Keratinocyte (primary cell): Measurements from ENCODE around the gene NADSYN1. TPM values are rescaled to one million over a fixed set of nuclear protein-coding genes. Genes with fewer than 3 reads are reported as not detected.
"Not testable (repeated sequence)": the region's sequence is repeated elsewhere in the genome, so short reads cannot be mapped to it uniquely, and the experiment has no call there.

Source experiments
- DNase-seq: peaks from one replicate; pipeline ENCODE4 v3.0.0-alpha.2; 2011; ENCODE audit warnings: low read depth, missing footprints, low spot score
- FAIRE-seq: peaks from 2 replicates; lab custom pipeline; 2011; peaks lifted over from hg19 to GRCh38; lab: Jason Lieb, UNC
- H2AFZ ChIP-seq: 2 replicates; pipeline ENCODE4 v1.6.0; 2012; ENCODE audit warnings: low read length, control low read depth, inconsistent platforms; ENCODE audit not compliant: control insufficient read depth
- H3K27ac ChIP-seq: 2 replicates; pipeline ENCODE4 v1.5.1; 2011; ENCODE audit warnings: low read length; ENCODE audit not compliant: control insufficient read depth, insufficient read depth
- H3K27me3 ChIP-seq: 3 replicates; pipeline ENCODE4 v1.6.0; 2011; ENCODE audit warnings: low read length; ENCODE audit not compliant: control insufficient read depth, insufficient read depth; ENCODE audit errors: extremely low read depth
- H3K36me3 ChIP-seq, 2 experiments: 2 replicates in 1 of 2; 3 replicates in 1 of 2; pipeline ENCODE4 v1.5.1; 2011; ENCODE audit warnings: low read length in 2 of 2, mild to moderate bottlenecking in 1 of 2; ENCODE audit not compliant: control insufficient read depth in 2 of 2, insufficient read depth in 2 of 2; ENCODE audit errors: extremely low read depth in 1 of 2
- H3K4me1 ChIP-seq: 3 replicates; pipeline ENCODE4 v1.5.1; 2011; ENCODE audit warnings: low read length; ENCODE audit not compliant: control insufficient read depth, insufficient read depth; ENCODE audit errors: extremely low read depth
- H3K4me2 ChIP-seq: 3 replicates; pipeline ENCODE4 v1.6.0; 2011; ENCODE audit warnings: low read depth, low read length; ENCODE audit not compliant: control insufficient read depth, insufficient read depth; ENCODE audit errors: extremely low read depth
- H3K4me3 ChIP-seq, 3 experiments: fragments of 200-600 bp in 1 of 3; sonication (generic) in 1 of 3; 2 replicates in 2 of 3; 3 replicates in 1 of 3; pipeline ENCODE4 v1.5.1; 2011 to 2016; ENCODE audit warnings: low read length in 3 of 3, mild to moderate bottlenecking in 3 of 3, control low read depth in 2 of 3, inconsistent platforms in 1 of 3, low read depth in 1 of 3, mixed read lengths in 1 of 3, mixed run types in 1 of 3, moderate library complexity in 1 of 3; ENCODE audit not compliant: control insufficient read depth in 2 of 3, insufficient read depth in 2 of 3; ENCODE audit errors: extremely low read depth in 1 of 3
- H3K79me2 ChIP-seq: 2 replicates; pipeline ENCODE4 v1.6.0; 2012; ENCODE audit warnings: low read length; ENCODE audit not compliant: control insufficient read depth, insufficient read depth
- H3K9ac ChIP-seq: 3 replicates; pipeline ENCODE4 v1.6.0; 2011; ENCODE audit warnings: low read length; ENCODE audit not compliant: control insufficient read depth, insufficient read depth; ENCODE audit errors: extremely low read depth
- H3K9me1 ChIP-seq: 3 replicates; pipeline ENCODE4 v1.6.0; 2011; ENCODE audit warnings: low read length; ENCODE audit not compliant: control insufficient read depth, insufficient read depth; ENCODE audit errors: extremely low read depth
- H3K9me3 ChIP-seq: 2 replicates; pipeline ENCODE4 v1.5.1; 2012; ENCODE audit warnings: low read depth, low read length; ENCODE audit not compliant: control insufficient read depth
- H4K20me1 ChIP-seq: 3 replicates; pipeline ENCODE4 v1.6.0; 2011; ENCODE audit warnings: low read length; ENCODE audit not compliant: control insufficient read depth, insufficient read depth; ENCODE audit errors: extremely low read depth
- CTCF ChIP-seq, 3 experiments: IDR thresholded peaks in 1 of 3; conservative IDR thresholded peaks in 1 of 3; optimal IDR thresholded peaks in 1 of 3; 2 replicates in 2 of 3; 3 replicates in 1 of 3; pipeline versions ENCODE3 to v1.5.1; 2011; ENCODE audit warnings: low read length in 3 of 3, mild to moderate bottlenecking in 3 of 3, moderate library complexity in 2 of 3, control low read depth in 1 of 3, inconsistent platforms in 1 of 3; ENCODE audit not compliant: insufficient read depth in 2 of 3; ENCODE audit errors: extremely low read depth in 1 of 3
- EZH2 ChIP-seq: IDR thresholded peaks from one replicate; pipeline ENCODE4 v1.6.1; 2012; ENCODE audit warnings: inconsistent platforms, mild to moderate bottlenecking, low read length, moderate library complexity
- dilution Hi-C: fragments of 300-500 bp; cut with MboI; formaldehyde crosslinking; loops from one replicate; pipeline ENCODE4 v1.7.0; 2020; ENCODE audit warnings: low sequenced_read_pairs; ENCODE audit not compliant: extremely low pct_ligation_motif_present
- polyA plus RNA-seq, 5 experiments: library from polyadenylated mRNA; depleted of rRNA in 3 of 5; stranded (reverse) in 3 of 5; stranded (forward) in 1 of 5; unstranded in 1 of 5; fragments of >200 nt; gene quantifications; 1 replicate in 1 of 5; 2 replicates in 3 of 5; 3 replicates in 1 of 5; pipeline versions ENCODE4 v1.2.1 to v1.2.3, GENCODE V29; 2011 to 2012; ENCODE audit warnings: missing spikeins in 2 of 5, low read depth in 1 of 5, low replicate concordance in 1 of 5

NADSYN1 gene
- polyA plus RNA-seq, 1 donor (not counting 4 experiments of a cell fraction or from before 2014, with no cell fraction given): 51.5 TPM

- no peak overlapping the region for H3K4me2 ChIP-seq
- FAIRE-seq (no peak), DNase-seq (no peak)
- no peaks in the 10 kb centered on the region for H3K9me3 ChIP-seq
- no peak overlapping the region for H2AFZ ChIP-seq
- no peaks in the 10 kb centered on the region for H3K36me3 ChIP-seq
- H3K27ac ChIP-seq: no peak overlapping the region
- no peak overlapping the region for H3K4me3 ChIP-seq
- no peaks in the 10 kb centered on the region for H3K9me1 ChIP-seq
- H3K27me3 ChIP-seq: no peaks in the 10 kb centered on the region
- no peak overlapping the region for H3K9ac ChIP-seq
- no peaks in the 10 kb centered on the region for H3K4me1 ChIP-seq
- no peaks in the 10 kb centered on the region for H3K79me2 ChIP-seq
- TF ChIP-seq EZH2 (no peak), CTCF (optimal IDR thresholded peaks at IDR 0.05 in 1 of 3, IDR thresholded peaks at IDR 0.05 in 1 of 3, conservative IDR thresholded peaks at IDR 0.05 in 1 of 3; ENCODE audit: extremely low read depth in 1 of 3, insufficient read depth in 2 of 3, low read length in 3 of 3) (no peak)
- no peaks in the 10 kb centered on the region for H4K20me1 ChIP-seq
- dilution Hi-C loops: no loop called here
Measured at GRCh38 chr11:71535825-71536224, 82.8 kb downstream of the NADSYN1 start.

- Histone ChIP-seq H3K27me3 (no peaks in the 10 kb centered on the region), H4K20me1 (no peaks in the 10 kb centered on the region), H3K9me3 (no peaks in the 10 kb centered on the region), H3K4me2 (no peak overlapping the region), H3K4me1 (no peaks in the 10 kb centered on the region), H3K79me2 (no peaks in the 10 kb centered on the region), H3K4me3 (no peak overlapping the region), H2AFZ (no peak overlapping the region), H3K27ac (no peak overlapping the region), H3K9me1 (no peaks in the 10 kb centered on the region), H3K36me3 (no peaks in the 10 kb centered on the region), H3K9ac (no peak overlapping the region)
- FAIRE-seq: no peak
- no peak for TF ChIP-seq EZH2
- dilution Hi-C loops: no loop called here
- no peak for DNase-seq
Measured at GRCh38 chr11:71537537-71537936, 84.5 kb downstream of the NADSYN1 start.

- H3K4me1 ChIP-seq, H3K4me3 ChIP-seq, H3K36me3 ChIP-seq, dilution Hi-C loops, H3K27ac ChIP-seq, FAIRE-seq, H3K27me3 ChIP-seq, H3K79me2 ChIP-seq, H3K4me2 ChIP-seq, H3K9me1 ChIP-seq, H2AFZ ChIP-seq, DNase-seq, H3K9ac ChIP-seq, H3K9me3 ChIP-seq, H4K20me1 ChIP-seq: not testable (repeated sequence)
Measured at GRCh38 chr11:71537977-71538665, 85.1 kb downstream of the NADSYN1 start, which contains the start of gene KRTAP5-8. KRTAP5-8 (plus strand) TSS chr11:71538025; CDS start chr11:71538056, 31 bp downstream.
